Measurements from ENCODE around the gene SEC61G.

SEC61G gene

DNA sequence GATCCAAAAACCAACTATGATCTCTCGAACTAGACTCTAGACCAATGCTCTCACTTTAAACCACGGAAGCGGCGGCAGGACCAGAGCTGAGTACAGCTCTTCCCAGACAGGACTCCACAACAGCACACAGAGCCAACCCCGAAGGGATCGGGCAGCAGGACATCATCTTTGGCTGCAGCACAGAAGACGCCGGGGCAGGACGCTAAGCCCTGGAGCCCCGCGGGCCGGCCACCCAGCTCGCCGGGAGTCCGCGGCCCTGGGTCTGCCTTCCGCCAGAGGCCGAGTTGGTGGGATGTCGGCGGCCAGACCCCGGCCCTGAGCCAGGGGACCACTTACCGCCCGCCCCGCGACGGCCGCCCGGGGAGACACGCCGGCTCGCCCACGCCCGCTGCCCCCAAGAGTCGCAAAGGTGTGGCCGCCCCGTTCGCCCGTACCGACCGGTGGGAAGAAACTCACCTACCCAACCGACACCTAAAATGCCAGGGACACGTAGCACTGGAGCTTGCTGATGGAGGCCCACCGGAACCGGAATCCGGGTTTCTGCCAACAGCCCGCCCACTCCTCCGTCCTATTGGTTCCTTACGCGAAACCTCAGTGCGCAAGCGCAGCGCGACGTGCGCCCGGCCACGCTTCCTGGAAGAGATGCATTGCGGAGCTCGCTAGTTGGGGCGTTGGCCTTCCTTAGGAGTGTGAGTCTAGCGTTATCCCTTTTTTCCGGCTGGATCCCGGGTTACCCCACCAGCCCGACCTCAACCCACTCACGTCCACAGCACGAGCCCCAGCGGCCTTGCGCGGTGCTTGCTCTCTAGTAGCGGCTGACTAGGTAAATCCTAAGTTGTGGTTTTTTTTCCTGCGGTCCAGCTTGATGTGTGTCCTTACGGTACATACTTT, at the start of gene SEC61G:
TSS of gene SEC61G (minus strand) at position 510 of the 891 bp plus-strand sequence. CDS start 1,623 bp downstream, outside the sequence.
- DNase-seq (ENCODE audit: low spot score): peak; percentile 98

DNA sequence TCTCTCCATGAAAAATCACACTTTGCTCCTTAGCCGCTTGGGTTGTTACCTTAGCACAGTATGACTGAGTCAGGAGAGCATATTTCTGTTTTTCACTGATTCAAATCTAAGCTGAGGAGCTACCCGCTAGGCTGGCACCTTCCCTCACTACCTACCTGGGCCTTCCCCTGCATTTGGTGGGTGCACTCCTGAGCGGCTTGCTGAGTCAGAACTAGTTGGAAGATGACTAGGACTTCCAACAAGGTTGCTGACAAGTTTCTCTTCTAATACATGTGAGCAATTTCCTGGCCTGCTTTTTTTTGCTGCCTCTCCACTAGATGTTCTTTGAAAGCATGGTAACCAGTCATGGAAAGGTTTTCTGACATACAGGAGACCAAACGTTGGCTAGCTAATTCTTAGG, 43.8 kb upstream of the SEC61G start:
- no peak for DNase-seq (ENCODE audit: low spot score)

DNA sequence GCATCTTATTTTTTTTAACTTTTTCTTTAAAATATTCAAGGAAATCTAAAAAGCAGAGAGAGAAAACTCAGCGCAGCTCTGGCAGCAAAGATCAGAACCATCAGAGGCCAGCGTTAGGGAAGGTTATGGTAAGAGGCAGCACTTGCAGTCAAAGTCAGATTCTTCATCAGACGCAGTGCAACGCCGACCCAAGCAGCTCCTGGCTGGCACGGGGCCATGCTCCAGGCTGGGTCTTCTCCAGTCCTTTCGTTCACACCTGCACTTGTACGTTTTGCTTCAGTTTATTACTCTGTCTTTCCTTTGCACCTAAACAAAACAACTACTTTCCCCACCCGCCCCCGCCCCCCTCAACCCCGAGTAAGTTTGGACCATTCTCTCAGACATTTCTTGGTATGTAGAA, 43.1 kb upstream of the SEC61G start:
- no peak for DNase-seq (ENCODE audit: low spot score)

DNA sequence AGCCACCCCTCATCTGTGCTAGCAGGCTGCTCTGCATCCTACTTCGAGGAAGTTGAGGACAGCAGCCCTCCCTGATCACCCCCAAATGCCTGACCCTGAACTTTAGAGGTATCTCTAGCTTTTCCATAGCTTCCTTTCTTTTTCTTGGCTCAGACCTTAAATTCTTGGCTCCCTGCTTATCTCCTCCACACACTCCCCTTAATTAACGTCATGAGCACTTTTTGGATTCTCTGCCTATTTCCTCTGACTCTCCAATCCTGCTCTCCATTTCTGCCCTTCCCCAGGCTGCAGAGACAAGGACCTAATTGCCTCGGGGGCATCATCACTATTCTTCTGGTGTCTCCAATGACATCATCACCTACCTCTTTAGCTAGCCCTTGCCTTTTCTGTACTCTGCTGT, 40.8 kb upstream of the SEC61G start:
- no peak for DNase-seq (ENCODE audit: low spot score)

DNA sequence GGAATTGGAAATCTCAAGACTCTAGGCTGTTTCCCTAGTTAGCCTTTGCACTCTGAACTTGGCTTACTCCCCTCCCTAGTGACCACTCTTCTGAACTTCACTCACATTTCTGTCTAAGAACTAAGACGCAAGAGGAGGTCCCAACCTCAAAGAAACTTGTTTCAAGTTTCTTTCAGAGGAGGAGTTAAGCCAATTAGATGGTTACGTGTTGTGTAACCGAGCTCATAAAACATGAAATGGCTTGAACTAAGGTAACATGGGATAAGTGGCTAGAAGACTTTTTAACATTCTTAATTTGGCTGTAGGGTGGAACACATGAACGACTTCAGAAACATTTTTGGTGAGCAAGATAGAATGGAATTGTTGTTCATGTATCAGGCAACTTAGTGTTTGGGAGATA, 39.5 kb upstream of the SEC61G start:
- no peak for DNase-seq (ENCODE audit: low spot score)

DNA sequence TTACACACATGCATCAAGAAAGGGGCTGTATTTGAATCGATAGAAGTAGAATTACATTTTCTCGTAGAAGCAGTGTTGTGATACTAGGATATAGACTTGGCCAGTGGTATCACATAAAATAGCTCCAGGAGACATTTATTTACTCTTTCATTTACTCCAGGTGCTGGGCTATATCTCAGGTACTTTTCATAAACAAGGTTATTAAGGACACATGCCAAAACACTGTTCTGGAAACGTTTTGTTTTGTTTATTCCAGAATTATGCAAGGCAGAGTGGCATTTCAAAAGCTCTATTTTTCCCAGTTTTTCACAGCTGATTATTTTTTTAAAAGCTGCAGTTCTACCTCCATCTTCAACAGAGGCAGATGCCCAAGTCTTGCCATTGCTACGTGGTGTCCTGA, 37.8 kb upstream of the SEC61G start:
- no peak for DNase-seq (ENCODE audit: low spot score)

DNA sequence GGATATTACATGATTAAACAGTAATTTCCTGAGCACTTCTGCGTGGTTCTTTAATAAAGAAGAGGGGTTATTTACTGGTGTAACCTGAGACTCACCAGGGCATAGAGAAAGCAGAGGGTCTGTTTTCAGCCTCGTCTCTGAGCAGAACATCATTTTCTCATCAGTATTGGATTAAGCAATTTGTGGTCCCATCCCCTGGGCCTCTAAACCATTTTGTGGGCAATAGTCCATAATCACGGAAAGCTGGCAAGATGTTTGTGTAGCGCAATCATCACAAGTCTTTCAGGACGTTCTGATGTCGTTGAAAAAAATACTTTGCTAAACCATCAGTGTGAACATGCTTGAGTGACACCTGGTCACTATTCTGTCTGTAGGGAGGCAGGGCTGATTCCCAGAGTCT, 37.1 kb upstream of the SEC61G start:
- DNase-seq (ENCODE audit: low spot score): no peak

DNA sequence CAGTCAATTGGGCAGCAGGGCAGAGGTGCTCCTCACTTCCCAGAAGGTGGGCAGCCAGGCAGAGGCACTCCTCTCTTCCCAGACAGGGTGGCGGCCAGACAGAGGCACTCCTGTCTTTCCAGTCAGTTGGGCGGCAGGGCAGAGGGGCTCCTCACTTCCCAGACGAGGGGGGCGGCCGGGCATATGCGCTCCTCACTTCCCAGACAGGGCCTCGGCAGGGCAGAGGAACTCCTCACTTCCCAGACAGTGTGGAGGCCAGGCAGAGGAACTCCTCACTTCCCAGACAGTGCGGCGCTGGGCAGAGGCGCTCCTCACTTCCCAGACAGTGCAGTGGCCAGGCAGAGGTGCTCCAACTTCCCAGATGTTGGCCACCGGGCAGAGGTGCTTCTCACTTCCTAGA, 33.4 kb upstream of the SEC61G start:
- no peak for DNase-seq (ENCODE audit: low spot score)

DNA sequence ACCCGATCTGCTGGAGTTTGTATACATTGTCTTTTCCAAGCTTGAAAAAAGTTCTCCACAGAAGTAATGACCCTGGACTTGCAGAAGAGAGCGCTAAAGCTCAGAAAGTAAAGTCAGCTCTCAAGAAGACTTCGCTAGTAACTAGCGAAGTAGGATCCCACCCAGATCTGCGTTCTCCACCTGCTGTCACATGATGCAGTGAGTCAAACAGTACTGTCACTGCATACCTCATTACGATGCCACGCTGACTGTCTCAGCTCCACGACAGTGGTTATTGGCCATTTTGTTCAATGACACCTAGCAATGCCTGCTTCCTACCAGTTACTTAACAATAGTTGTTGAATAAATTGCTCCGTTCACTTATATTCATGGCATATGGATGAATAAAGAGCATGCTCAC, 29.7 kb upstream of the SEC61G start:
- DNase-seq (ENCODE audit: low spot score): peak; percentile 78

DNA sequence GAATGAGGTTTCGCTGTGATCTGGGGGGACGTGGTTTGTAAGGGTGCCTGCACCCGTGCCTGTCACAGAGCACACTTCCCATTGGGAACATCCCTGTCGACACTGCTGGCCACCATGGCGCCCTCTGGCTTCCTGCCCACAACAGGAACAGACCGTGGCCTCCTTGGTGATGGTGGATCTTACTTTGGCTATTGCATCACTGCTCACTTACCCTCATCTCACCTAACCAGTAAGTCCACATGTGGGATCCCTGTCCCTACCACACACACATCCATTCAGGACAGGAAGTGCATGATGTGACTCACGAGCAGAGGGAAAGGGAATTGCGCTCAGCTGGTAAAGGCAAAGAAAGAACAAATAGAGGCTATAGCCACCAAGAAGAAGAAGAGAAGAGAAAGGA, 26.2 kb upstream of the SEC61G start:
- DNase-seq (ENCODE audit: low spot score): no peak

DNA sequence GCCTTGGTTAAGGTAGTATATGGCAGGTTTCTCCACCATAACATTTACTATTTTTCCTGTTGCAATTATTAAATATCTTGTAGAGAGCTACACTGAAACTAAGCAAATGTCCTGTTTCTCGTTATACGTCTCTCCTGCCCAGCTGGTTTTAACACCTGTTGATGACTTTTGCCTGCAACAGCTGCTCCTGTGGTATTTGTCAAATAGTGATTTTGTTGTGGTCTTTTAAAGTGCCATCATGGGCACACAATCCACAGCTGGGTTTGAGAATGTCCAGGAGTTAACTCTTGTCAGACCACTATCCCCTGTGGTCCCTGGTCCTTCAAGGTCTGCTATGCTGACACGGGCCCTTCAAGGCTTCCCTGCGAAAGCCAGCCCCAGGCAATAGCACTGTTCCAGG, 24.9 kb upstream of the SEC61G start:
- no peak for DNase-seq (ENCODE audit: low spot score)

DNA sequence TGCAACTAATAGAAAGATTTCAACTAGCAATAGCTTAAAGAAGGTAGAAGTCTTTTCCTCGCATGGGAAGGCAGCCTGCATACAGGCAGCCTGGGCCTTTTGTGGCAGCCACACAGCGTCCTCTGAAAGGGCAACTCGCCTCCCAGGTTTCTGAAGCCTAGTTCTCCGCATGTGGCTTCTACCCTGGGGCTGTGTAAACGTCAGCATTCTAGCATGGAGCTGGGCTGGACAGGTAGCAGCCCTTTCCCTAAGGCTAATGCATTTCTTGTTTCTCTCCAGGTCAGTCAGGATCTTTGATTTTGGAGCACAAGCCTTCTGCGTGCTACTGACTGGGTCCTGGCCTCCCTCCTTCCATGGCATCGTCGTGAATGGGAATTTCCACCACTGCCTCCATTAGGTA, 23.8 kb upstream of the SEC61G start:
- DNase-seq (ENCODE audit: low spot score): no peak

DNA sequence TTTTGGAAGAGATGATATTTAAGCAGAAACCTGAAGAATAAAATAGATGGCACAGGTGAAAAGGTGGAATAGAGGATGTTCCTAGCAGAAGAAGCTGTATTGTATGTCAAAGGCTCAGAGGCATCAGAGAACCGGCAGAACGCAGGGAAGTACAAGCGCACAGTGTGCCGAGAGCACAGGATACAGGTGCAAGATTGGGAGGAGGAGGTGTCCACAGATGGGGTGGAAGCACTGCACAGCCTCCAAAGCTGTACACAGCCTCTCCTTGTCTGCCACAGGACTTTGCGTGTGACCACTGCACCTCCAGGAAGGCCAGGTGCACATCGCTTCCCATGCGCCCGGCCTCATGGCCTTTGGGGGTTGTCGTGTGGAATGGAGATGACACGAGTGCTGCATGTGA, 23.3 kb upstream of the SEC61G start:
- no peak for DNase-seq (ENCODE audit: low spot score)

DNA sequence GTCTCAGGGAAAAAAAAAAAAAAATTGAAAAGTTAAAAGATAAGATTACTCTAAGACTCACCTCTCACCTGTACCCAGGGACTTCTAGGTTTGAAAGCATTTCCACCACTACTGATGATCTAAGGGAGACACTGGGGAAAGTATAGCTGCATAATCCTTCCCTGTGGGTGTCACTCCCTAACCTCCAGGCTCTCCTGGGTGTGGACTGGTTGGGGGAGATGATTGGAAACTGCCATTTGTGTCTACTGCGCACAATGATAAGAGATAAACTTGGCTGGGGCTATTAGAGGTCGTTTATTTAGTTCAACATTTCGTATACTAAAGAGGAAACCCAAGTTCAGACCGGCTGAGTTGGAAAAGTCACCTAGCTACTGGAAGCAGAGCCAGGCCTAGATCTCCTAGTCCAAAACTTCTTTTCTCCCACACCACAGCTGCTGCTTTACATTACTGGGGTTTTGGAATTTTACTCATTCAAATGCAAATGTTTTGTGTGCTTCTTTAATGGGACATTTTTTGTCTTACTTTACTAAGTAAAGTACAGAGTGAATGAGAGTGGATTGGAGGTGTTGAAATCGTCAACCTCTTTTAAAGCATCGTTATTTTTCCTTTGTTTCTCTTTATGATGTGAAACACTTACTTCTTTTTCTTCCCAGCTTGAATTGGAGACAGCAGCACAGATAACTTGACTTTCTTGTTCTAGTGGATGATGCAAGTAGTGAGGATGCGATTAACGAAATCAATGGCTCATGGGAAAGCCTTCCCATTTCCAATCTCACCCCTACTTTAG, 22.3 kb upstream of the SEC61G start:
- no peak for DNase-seq (ENCODE audit: low spot score)

DNA sequence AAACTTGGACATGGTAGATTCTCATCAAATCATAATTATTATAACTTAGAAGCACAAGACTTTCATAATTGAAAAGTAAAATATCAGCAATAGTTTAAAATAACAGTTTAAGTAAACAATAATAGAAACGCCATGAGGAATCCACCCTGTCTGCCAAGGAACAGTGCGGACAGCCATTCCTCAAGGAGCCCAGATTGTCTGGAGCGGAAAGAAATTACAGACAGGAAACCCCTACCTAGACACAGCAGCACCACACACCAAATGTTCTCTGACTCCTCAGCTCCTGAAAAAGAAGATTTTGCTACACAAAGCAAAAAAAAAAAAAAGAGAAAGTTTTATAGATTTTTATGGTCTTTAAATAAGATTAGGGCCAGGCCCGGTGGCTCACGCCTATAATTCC, 21.5 kb upstream of the SEC61G start:
- no peak for DNase-seq (ENCODE audit: low spot score)

DNA sequence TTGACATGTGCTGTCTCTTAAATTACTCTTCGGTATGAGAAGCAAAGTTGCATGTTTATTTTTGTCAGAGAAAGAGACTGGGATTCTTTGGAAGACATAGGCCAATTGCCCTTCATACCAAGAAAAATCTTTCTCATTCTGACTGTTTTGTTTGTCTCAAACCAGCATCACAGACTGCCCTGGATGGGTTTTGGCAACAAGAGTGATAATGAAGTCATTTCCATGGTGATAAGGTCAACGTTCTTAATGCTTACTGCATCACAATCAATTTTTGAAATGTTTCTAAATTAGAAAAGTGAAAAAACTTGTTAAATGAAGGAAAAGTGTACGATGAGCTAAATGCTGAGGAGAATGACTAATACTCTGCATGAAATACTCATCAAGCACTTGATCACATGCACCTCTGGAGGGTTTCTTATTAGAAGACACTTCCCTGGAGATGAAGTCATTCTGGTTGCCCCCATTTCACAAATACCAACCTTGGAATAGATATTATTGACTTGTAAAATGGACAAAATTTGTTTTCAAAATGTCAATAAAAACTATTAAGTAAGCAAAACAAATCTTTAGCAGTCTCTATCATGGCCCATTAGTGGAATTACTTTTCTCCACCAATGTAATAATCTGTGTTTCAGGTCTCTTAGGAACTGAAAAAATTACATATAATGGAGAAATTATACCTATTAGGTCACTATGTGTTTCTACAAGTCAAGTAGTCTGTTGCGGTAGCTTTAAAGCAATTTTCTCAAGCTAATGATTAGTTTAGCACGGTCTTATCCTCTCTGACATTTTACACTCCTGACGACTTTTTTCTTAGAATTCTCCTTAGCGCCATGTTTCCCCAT, 19.9 kb upstream of the SEC61G start:
- no peak for DNase-seq (ENCODE audit: low spot score)

DNA sequence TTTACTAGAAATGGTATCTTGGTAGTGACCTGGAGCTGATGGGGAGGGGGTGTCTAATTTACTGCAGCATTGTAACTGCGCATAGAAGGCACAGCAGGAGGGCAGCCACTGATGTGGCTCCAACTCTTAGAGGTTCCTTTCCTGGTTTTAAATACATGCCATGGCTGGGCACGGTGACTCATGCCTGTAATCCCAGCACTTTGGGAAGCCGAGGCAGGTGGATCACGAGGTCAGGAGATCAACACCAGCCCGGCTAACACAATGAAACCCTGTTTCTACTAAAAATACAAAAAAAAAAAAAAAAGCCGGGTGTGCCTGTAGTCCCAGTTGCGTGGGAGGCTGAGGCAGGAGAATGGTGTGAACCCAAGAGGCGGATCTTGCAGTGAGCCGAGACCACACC, 19.2 kb upstream of the SEC61G start:
- no peak for DNase-seq (ENCODE audit: low spot score)

DNA sequence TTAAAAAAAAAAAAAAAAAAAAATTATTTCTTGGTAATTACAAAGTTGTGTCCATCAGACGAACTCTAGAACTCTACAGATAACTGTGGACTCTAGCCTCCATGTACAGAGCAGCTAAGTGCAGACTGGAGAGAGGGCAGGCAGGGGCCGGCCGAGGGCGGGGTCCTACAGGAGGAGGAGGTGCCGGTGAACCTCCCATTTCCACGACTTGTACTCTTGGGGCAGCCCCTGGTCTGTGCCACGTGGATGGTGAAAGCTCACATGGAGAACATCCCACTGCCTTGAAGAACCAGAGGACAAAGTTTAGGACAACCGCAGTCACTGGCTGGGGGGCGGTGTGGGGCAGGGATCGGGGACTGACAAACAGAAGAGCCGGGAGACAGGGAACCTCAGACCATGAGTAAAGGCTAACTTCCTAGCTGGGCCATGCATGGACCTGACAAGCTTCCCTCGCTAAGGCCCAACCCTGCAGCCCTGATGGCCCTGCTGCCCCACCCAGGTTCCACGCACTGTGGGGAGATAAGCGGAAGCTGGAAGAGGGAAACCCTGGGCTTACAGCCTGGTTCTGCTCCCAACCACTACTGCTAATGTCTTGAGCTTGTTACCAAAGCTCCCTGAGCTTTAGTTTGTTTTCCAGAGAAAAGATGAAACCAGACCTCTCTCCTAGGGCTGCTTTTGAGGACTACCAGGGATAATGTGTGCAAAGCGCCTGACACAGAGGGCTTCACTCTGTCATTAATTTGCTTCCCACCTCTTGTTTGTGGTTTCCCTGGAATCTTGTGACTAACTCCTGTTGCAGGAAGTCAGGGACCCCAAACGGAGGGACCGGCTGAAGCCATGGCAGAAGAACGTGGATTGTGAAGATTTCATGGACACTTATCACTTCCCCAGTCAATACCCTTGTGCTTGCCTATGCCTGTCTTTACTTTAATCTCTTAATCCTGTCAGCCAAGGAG, 16.1 kb upstream of the SEC61G start:
- no peak for DNase-seq (ENCODE audit: low spot score)

DNA sequence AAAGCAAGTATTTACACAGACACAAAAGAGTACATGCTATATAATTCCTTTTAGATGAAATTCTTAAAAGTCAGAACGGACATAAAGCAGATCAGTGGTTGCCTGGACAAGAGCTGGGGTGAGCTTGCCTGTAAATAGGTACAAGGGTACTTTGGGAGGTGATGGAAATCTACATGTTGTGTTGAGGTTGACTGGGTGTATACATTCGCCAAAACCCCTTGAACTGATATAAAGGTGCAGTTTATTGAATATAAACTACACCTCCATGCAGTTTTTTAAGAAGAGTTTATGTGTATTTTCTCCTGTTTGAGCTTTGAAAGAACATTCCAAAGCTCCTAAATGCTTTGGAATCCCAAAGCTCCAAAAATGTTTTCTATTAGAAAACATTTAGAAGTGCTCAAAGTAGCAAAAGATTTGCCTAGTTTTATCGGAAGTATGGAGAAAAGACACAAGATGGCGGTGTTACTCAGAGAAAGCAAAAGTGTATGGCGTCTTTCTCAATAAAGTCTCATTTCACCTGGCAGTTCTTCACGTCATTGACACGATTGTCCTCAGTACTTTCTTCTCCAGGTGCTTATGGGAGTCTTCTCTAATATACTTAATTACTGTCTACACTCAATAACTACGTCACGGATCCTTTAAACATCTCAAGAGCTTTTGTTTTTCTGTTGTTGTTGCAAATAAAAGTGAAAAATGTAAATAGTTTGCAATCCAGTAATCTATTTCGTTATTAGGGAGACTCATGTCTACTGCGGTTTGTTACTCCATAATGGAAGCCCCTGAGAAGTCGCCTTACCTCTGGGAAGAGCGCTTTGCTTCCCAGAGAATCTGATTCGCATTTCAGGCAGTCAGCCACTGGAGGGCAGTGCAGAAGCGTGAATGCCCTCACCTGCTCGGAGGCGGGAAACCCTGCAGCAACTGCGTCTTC, 14.7 kb upstream of the SEC61G start:
- DNase-seq (ENCODE audit: low spot score): peak; percentile 92

DNA sequence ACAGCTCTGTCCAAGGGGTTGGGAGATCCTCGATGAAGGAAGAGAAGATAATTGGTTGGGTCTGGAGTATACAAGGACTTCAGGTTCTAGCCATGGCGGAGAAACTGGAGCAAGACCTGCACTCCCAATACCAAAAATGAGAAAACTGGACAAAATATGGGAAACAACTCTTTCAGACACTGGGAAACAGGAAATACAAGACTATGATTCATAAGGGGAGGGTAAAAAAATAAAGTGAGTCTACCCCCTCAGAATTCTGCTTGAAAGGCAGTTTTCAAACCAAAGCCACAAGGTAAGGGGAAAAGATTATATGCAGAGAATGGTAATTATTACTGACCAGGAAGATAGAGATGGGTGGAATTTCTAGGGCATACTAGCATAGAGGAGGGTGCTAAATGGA, 10.2 kb upstream of the SEC61G start:
- DNase-seq (ENCODE audit: low spot score): no peak

All from Ammon's horn (tissue), 1 donor.